ENCODE measurements around the gene ABCG4.

- TF ChIP-seq CTCF (IDR thresholded peaks at IDR 0.05) (no peak), POLR2A (IDR thresholded peaks at IDR 0.05) (no peak), EP300 (IDR thresholded peaks at IDR 0.05; ENCODE audit: low read depth) (no peak), POLR2AphosphoS5 (IDR thresholded peaks at IDR 0.05) (no peak)
Measured at GRCh38 chr11:119117004-119117706, 31.7 kb upstream of the ABCG4 start.
